Brain microvascular endothelial cell (primary cell): ENCODE results near the gene LONRF3.
A peak's percentile ranks its signal among the peaks of the same experiment; 100 is the strongest.

Experiments
- DNase-seq: peaks from one replicate; pipeline ENCODE4 v3.0.0-alpha.2; 2020
- H3K27ac ChIP-seq: fragments of 250-450 bp; sonication (Bioruptor Pico); 2 replicates; pipeline ENCODE4 v1.5.1; 2020; ENCODE audit warnings: mild to moderate bottlenecking, moderate library complexity
- H3K27me3 ChIP-seq: fragments of 250-450 bp; sonication (Bioruptor Pico); replicated peaks from 2 replicates; pipeline ENCODE4 v1.5.1; 2020; ENCODE audit warnings: mild to moderate bottlenecking
- H3K36me3 ChIP-seq: fragments of 250-450 bp; sonication (Bioruptor Pico); replicated peaks from 2 replicates; pipeline ENCODE4 v1.5.1; 2020; ENCODE audit warnings: mild to moderate bottlenecking
- H3K4me3 ChIP-seq: 2 replicates; pipeline ENCODE4 v1.5.1; 2011; ENCODE audit warnings: low read depth, mild to moderate bottlenecking, control low read depth, low read length, moderate library complexity
- CTCF ChIP-seq: IDR thresholded peaks from 2 replicates; pipeline ENCODE4 v1.5.1; 2011; ENCODE audit warnings: low read depth, mild to moderate bottlenecking, moderate library complexity, low read length, control low read depth, inconsistent platforms; ENCODE audit errors: missing control alignments
- in situ Hi-C: cut with HindIII; loops from 2 replicates; pipeline ENCODE4 v1.10.0; 2017; ENCODE audit warnings: low sequenced_read_pairs, low pct_ligation_motif_present

LONRF3 gene

GRCh38 chrX:119063428-119063827 lies 89.0 kb downstream of the LONRF3 start:
- no peaks in the 10 kb centered on the region for H3K36me3 ChIP-seq
- no peak for DNase-seq
- H3K27ac ChIP-seq = no peak overlapping the region
- H3K27me3 ChIP-seq = no peaks in the 10 kb centered on the region
- no peak overlapping the region for H3K4me3 ChIP-seq
- no peak for TF ChIP-seq CTCF
- in situ Hi-C loops = no loop called here

- peak; percentile 43 for DNase-seq
- Histone ChIP-seq H3K4me3 (no peak overlapping the region), H3K27ac (no peak overlapping the region), H3K27me3 (no peaks in the 10 kb centered on the region), H3K36me3 (no peaks in the 10 kb centered on the region)
- TF ChIP-seq CTCF = peak; percentile 76
- in situ Hi-C loops = no loop called here
Measured at GRCh38 chrX:119067023-119067739, 92.8 kb downstream of the LONRF3 start.
